Measurements from ENCODE around the gene SLX4IP. TPM values are rescaled to one million over a fixed set of nuclear protein-coding genes. Genes with fewer than 3 reads are reported as not detected.

Gene SLX4IP
- total RNA-seq, 1 donor: 4.0 TPM

DNA sequence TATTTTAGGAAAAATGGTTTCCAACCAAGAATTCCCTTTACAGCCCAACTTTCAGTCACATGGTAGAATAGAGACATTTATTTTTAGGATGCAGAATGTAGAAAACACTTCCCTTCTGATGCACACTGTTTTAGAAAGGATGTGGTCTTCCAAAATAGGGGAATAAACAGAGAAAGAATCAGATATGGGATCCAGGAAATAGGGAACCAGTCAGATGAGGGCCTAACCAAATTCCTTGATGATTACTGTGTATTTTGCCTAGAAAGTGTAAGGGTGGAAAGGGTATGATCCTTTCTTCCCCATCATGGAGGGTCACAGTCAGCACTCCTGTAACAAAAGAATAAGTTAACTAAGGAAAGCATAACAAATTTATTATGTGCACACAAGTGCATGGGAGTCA is 27.4 kb downstream of the SLX4IP start:
- H3K79me2 ChIP-seq (ENCODE audit: insufficient read depth, low read length): peaks cover 7% of the 10 kb centered on the region
- no peak overlapping the region for H3K4me3 ChIP-seq (ENCODE audit: insufficient read depth, low read length)

DNA sequence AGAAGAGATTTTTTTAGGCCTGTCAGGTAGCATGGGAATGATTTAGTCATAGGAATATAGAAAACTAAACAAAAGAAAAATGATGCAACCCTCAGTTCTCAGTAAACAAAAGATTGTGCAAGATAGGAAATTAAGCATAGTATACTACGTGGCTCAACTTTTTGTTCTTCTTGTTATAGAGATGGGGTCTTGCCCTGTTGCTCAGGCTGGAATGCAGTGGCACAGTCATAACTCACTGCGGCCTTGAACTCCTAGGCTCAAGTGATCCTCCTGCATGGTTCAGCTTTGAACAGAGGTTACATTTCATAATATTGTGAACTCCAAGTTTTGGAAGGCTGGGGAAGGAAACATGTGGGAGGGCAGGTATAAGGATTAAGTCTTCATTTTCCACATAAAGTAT is 28.5 kb downstream of the SLX4IP start:
- TF ChIP-seq, protein P1, sequence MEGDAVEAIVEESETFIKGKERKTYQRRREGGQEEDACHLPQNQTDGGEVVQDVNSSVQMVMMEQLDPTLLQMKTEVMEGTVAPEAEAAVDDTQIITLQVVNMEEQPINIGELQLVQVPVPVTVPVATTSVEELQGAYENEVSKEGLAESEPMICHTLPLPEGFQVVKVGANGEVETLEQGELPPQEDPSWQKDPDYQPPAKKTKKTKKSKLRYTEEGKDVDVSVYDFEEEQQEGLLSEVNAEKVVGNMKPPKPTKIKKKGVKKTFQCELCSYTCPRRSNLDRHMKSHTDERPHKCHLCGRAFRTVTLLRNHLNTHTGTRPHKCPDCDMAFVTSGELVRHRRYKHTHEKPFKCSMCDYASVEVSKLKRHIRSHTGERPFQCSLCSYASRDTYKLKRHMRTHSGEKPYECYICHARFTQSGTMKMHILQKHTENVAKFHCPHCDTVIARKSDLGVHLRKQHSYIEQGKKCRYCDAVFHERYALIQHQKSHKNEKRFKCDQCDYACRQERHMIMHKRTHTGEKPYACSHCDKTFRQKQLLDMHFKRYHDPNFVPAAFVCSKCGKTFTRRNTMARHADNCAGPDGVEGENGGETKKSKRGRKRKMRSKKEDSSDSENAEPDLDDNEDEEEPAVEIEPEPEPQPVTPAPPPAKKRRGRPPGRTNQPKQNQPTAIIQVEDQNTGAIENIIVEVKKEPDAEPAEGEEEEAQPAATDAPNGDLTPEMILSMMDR (IDR thresholded peaks at IDR 0.05; ENCODE audit: extremely low read depth, low read depth, low read length): no peak
- Histone ChIP-seq H3K9me3 (ENCODE audit: low read depth, low read length) (no peaks in the 10 kb centered on the region), H3K36me3 (ENCODE audit: insufficient read depth, low read length) (no peaks in the 10 kb centered on the region), H4K20me1 (ENCODE audit: insufficient read depth, low read length) (no peaks in the 10 kb centered on the region), H3K27ac (ENCODE audit: low read depth, low read length) (no peak overlapping the region), H3K27me3 (ENCODE audit: insufficient read depth, low read length) (no peaks in the 10 kb centered on the region), H2AFZ (ENCODE audit: low read length) (no peak overlapping the region), H3K79me2 (ENCODE audit: insufficient read depth, low read length) (peaks cover 7% of the 10 kb centered on the region), H3K4me2 (ENCODE audit: insufficient read depth, low read length) (no peak overlapping the region), H3K4me3 (ENCODE audit: insufficient read depth, low read length) (no peak overlapping the region), H3K4me1 (ENCODE audit: insufficient read depth, low read length) (peaks cover 8% of the 10 kb centered on the region)
- no peak for DNase-seq (ENCODE audit: insufficient read length, low spot score, missing footprints)

More for the DNA sequence above, 27.4 kb downstream of the SLX4IP start:
- Histone ChIP-seq H3K27me3 (ENCODE audit: insufficient read depth, low read length) (no peaks in the 10 kb centered on the region), H3K4me1 (ENCODE audit: insufficient read depth, low read length) (peaks cover 2% of the 10 kb centered on the region), H3K4me2 (ENCODE audit: insufficient read depth, low read length) (no peak overlapping the region), H4K20me1 (ENCODE audit: insufficient read depth, low read length) (no peaks in the 10 kb centered on the region), H3K36me3 (ENCODE audit: insufficient read depth, low read length) (no peaks in the 10 kb centered on the region), H3K27ac (ENCODE audit: low read depth, low read length) (no peak overlapping the region), H2AFZ (ENCODE audit: low read length) (no peak overlapping the region), H3K9me3 (ENCODE audit: low read depth, low read length) (no peaks in the 10 kb centered on the region)
- TF ChIP-seq, protein P1 (IDR thresholded peaks at IDR 0.05; ENCODE audit: extremely low read depth, low read depth, low read length): no peak
- no peak for DNase-seq (ENCODE audit: insufficient read length, low spot score, missing footprints)

DNA sequence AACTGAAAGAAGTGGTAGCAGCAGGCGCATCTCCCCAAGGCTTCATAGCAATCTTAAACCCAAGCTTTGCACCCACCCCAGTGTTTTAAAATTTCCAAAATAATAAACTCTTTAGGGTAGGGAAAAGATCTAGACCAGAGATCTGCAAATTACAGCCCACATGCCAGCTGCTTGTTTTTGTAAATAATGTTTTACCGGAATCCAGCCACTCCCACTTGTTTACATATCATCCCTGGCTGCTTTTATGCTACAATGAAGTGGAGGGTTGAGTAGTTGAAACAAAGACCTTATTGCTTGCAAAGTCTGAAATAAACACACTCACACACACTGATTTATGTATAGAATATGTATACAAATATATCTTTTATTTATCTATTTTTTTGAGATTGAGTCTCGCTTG is 30.0 kb downstream of the SLX4IP start:
- Histone ChIP-seq H4K20me1 (ENCODE audit: insufficient read depth, low read length) (no peaks in the 10 kb centered on the region), H2AFZ (ENCODE audit: low read length) (no peak overlapping the region), H3K27me3 (ENCODE audit: insufficient read depth, low read length) (no peaks in the 10 kb centered on the region), H3K27ac (ENCODE audit: low read depth, low read length) (no peak overlapping the region), H3K4me2 (ENCODE audit: insufficient read depth, low read length) (no peak overlapping the region), H3K9me3 (ENCODE audit: low read depth, low read length) (no peaks in the 10 kb centered on the region), H3K79me2 (ENCODE audit: insufficient read depth, low read length) (peaks cover 6% of the 10 kb centered on the region), H3K4me3 (ENCODE audit: insufficient read depth, low read length) (no peak overlapping the region), H3K36me3 (ENCODE audit: insufficient read depth, low read length) (no peaks in the 10 kb centered on the region), H3K4me1 (ENCODE audit: insufficient read depth, low read length) (peaks cover 13% of the 10 kb centered on the region)
- TF ChIP-seq, protein P1 (IDR thresholded peaks at IDR 0.05; ENCODE audit: extremely low read depth, low read depth, low read length): no peak
- no peak for DNase-seq (ENCODE audit: insufficient read length, low spot score, missing footprints)

DNA sequence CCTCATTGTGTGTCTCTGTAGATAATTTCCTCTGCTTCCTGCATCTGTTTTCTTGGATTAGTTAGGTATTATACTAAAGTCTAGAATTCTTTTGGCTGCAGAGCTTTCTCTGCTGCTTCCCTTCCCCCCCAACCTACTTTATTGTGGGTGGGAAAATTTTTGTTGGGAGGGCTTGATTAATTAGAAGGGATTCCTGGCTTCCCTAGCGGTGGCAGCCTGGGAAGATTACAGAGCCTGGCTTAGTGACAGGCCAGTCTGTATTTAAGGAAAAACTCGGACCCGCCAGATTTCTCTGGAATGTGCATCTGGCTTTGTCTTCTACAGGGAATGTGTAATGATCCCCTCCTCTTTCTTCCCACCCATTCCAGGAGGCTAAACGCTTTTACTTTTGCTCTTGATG is 31.2 kb downstream of the SLX4IP start:
- H3K4me1 ChIP-seq (ENCODE audit: insufficient read depth, low read length): peaks cover 13% of the 10 kb centered on the region
- TF ChIP-seq, protein P1 (IDR thresholded peaks at IDR 0.05; ENCODE audit: extremely low read depth, low read depth, low read length): no peak
- peaks cover 2% of the 10 kb centered on the region for H3K79me2 ChIP-seq (ENCODE audit: insufficient read depth, low read length)
- H3K9me3 ChIP-seq (ENCODE audit: low read depth, low read length): no peaks in the 10 kb centered on the region
- no peak overlapping the region for H2AFZ ChIP-seq (ENCODE audit: low read length)
- no peaks in the 10 kb centered on the region for H3K36me3 ChIP-seq (ENCODE audit: insufficient read depth, low read length)
- no peaks in the 10 kb centered on the region for H3K27me3 ChIP-seq (ENCODE audit: insufficient read depth, low read length)
- H3K4me2 ChIP-seq (ENCODE audit: insufficient read depth, low read length): peak overlapping the region; percentile 25
- no peak overlapping the region for H3K27ac ChIP-seq (ENCODE audit: low read depth, low read length)
- H3K4me3 ChIP-seq (ENCODE audit: insufficient read depth, low read length): no peak overlapping the region
- no peak for DNase-seq (ENCODE audit: insufficient read length, low spot score, missing footprints)
- H4K20me1 ChIP-seq (ENCODE audit: insufficient read depth, low read length): no peaks in the 10 kb centered on the region
